ENCODE measurements around the gene TGFBR3. TPM values are rescaled to one million over a fixed set of nuclear protein-coding genes. Genes with fewer than 3 reads are reported as not detected.

TGFBR3 gene
- total RNA-seq, 6 experiments from 2014 or later = 5.8 to 21.1 (median 19.0) TPM

DNA sequence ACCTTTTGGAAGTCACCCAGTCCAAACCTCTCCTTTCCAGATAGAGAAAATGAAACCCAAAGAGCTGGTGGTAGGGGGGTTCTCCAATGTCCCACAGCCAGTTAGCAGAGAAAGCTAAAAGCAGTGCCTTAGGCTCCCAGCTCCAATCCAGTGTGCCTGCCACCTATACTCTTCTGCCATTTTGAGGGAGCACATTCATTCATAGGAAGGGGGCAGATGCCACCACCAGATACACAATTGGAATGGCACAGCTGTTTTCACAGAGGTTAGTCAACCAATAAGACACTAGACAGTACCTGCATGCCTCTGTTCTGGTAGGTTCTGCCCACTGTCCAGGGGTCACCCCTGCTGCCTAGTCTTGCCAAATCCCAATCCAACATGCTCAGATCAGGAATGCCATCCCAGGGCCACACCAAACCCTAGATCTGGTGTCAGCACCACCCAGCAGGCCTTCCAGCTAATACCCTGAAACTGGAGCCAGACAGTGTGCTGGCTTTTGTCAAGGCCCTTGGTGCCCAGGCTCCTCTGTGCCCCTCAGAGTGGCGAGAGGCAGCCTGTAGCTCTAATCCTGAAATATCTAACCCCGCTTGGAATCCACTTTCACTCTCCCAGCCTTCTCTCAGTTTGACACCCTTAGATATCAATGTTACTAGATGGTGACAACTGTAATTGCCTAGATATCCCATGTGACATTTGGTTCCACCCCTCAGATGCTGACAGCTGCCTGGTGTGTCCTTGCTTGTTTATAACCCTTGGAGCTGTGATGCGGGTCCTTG lies 178.6 kb downstream of the TGFBR3 start:
- no peak overlapping the region for H3K27ac Mint-ChIP-seq

DNA sequence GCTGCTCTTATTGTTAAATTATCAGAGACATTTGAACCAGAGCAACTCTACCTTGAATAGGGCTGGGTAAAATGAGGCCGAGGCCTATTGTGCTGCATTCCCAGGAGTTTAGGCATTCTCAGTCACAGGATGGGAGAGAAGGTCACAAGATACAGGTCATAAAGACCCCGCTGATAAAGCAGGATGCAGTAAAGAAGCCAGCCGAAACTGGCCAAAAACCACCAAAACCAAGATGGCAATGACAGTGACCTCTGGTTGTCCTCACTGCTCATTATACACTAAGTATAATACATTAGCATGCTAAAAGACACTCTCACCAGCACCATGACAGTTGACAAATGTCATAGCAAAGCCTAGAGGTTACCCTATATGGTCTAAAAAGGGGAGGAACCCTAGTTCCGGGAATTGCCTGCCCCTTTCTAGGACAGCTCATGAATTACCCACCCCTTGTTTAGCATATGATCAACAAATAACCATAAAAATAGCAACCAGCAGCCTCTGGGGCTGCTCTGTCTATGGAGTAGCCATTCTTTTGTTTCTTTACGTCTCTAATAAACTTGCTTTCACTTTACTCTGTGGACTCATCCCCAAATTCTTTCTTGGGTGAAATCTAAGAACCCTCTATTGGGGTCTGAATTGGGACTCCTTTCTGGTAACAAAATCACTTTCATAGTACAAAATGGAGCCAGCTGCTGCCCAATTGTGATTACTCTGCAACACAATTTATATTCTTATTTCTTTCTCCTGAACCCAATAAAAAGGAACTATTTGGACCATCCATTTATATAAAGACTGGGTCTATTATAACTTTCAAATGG lies 179.6 kb downstream of the TGFBR3 start:
- Mint-ChIP-seq H3K27me3 (ENCODE audit: insufficient read depth) (peaks cover 1% of the 10 kb centered on the region), H3K4me1 (ENCODE audit: low read depth) (peaks cover 8% of the 10 kb centered on the region), H3K27ac (no peak overlapping the region), H3K9me3 (no peaks in the 10 kb centered on the region), H3K4me3 (no peak overlapping the region), H3K36me3 (ENCODE audit: low read depth) (peaks cover 36% of the 10 kb centered on the region)
- no peak for DNase-seq
- TF ChIP-seq, protein P1, sequence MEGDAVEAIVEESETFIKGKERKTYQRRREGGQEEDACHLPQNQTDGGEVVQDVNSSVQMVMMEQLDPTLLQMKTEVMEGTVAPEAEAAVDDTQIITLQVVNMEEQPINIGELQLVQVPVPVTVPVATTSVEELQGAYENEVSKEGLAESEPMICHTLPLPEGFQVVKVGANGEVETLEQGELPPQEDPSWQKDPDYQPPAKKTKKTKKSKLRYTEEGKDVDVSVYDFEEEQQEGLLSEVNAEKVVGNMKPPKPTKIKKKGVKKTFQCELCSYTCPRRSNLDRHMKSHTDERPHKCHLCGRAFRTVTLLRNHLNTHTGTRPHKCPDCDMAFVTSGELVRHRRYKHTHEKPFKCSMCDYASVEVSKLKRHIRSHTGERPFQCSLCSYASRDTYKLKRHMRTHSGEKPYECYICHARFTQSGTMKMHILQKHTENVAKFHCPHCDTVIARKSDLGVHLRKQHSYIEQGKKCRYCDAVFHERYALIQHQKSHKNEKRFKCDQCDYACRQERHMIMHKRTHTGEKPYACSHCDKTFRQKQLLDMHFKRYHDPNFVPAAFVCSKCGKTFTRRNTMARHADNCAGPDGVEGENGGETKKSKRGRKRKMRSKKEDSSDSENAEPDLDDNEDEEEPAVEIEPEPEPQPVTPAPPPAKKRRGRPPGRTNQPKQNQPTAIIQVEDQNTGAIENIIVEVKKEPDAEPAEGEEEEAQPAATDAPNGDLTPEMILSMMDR (IDR thresholded peaks at IDR 0.05) = no peak

More for the DNA sequence above, 178.6 kb downstream of the TGFBR3 start:
- Mint-ChIP-seq H3K27me3 (ENCODE audit: insufficient read depth) (peaks cover 1% of the 10 kb centered on the region), H3K4me1 (ENCODE audit: low read depth) (peaks cover under 1% of the 10 kb centered on the region), H3K36me3 (ENCODE audit: low read depth) (peaks cover 41% of the 10 kb centered on the region), H3K4me3 (no peak overlapping the region), H3K9me3 (no peaks in the 10 kb centered on the region)
- TF ChIP-seq, protein P1 (IDR thresholded peaks at IDR 0.05) = no peak
- DNase-seq = no peak

DNA sequence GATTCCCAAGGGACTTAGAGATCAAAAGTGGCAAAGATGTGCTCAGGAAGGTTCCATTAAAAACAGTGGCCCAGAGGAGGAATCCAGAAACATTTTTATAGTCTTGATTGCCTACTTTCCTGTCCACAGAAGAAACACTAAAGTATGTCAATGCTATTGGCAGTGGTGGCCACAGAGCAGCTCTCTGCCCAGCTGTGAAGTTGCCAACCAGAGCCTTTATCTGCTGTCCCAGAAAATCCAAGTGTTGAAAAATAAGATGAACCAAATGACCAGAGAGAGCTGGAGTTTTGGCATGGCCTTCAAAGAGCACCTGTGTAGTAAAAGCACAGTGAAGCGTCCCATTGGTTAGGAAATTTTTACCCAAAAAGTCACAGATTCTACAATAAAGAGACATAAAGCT lies 181.2 kb downstream of the TGFBR3 start:
- DNase-seq = no peak
- Mint-ChIP-seq H3K27me3 (ENCODE audit: insufficient read depth) (no peaks in the 10 kb centered on the region; the same call in 1 of the 2 replicates), H3K36me3 (ENCODE audit: low read depth) (peaks cover 35% of the 10 kb centered on the region), H3K4me1 (ENCODE audit: low read depth) (peaks cover 24% of the 10 kb centered on the region), H3K27ac (no peak overlapping the region), H3K4me3 (no peak overlapping the region), H3K9me3 (no peaks in the 10 kb centered on the region)
- TF ChIP-seq, protein P1 (IDR thresholded peaks at IDR 0.05) = no peak

DNA sequence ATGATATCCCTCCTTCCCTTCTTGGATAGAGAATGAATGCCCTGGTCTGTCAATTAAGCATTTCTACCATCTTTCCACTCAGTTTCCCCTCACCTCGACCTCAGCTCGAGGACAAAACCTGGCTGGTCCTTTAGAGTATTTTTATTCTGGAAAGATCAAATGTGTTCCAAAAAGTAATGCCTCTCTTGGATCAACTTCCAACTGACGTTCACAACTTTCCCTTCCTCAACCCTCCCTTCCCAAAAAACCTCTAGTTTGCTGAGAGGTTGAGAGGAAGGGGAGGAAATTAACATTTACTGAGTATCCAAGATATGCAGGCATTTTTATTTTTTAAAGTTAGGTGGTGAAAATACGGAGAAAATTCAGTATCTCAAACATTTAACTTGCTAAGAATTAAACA lies 182.9 kb downstream of the TGFBR3 start:
- TF ChIP-seq, protein P1 (IDR thresholded peaks at IDR 0.05) = no peak
- H3K9me3 Mint-ChIP-seq = no peaks in the 10 kb centered on the region
- no peak for DNase-seq
- no peaks in the 10 kb centered on the region; the same call in 1 of the 2 replicates for H3K27me3 Mint-ChIP-seq (ENCODE audit: insufficient read depth)
- peaks cover 41% of the 10 kb centered on the region for H3K4me1 Mint-ChIP-seq (ENCODE audit: low read depth)
- peaks cover 34% of the 10 kb centered on the region for H3K36me3 Mint-ChIP-seq (ENCODE audit: low read depth)
- no peak overlapping the region for H3K4me3 Mint-ChIP-seq
- H3K27ac Mint-ChIP-seq = peak overlapping the region; percentile 54; the same call in 1 of the 2 replicates

DNA sequence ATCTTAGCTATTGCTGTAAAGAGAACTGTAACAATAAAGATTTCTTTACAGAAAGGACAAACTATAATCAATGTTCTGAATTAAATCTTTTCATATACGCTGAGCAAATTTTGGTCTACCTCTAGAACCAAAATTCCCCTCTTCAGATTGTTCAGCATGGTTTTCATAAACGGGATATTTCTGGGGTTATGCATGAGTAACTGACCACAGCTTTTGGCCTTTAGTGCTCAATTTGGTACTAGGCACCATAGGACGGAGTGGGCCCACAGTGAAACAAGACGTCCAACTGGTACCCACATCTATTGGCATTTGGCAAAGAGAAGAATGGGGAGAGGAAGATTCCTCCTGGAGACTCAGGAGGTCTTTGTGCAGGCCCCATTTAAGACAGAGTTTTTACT lies 184.5 kb downstream of the TGFBR3 start:
- Mint-ChIP-seq H3K27me3 (ENCODE audit: insufficient read depth) (no peaks in the 10 kb centered on the region), H3K4me1 (ENCODE audit: low read depth) (peaks cover 57% of the 10 kb centered on the region), H3K4me3 (peak overlapping the region; percentile 66), H3K9me3 (no peaks in the 10 kb centered on the region), H3K27ac (peak overlapping the region; percentile 92), H3K36me3 (ENCODE audit: low read depth) (peaks cover 28% of the 10 kb centered on the region)
- TF ChIP-seq, protein P1 (IDR thresholded peaks at IDR 0.05) = no peak
- peak; percentile 11 for DNase-seq

Measured in HFFc6 (cell line).